ENCODE results near the gene MTG1. TPM values are rescaled to one million over a fixed set of nuclear protein-coding genes. Genes with fewer than 3 reads are reported as not detected.

The MTG1 gene
- total RNA-seq, 4 donors from 2014 or later: 14.8 to 29.7 (median 23.1) TPM

DNA sequence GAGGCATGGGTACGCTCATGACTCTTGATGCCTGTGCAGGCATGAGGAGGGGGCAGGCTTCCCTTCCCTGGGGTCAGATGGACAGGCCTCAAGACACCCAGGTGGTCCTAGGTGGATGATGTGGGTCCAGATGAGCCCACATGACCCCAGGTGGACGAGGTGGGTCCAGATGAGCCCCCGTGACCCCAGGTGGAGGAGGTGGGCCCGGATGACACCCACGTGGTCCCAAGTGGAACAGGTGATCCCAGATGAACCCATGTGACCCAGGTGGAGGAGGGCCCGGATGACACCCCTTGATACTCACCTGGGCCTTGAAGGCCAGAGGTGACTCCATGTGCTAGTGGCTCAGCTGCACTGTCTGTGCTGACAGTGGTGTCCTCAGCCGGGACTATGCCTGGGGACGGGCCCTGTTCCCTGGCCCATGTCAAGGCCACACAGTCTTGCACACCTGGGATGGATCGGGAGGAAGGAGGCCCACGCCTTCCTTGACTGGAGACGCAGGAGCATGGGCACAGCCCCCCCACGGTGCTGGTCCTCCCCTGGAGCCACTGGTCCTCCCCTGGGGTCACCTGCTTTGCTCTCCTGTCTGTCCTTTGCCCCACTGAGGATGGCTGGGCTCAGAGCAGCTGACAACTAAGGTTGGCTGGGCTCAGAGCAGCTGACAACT is 43.5 kb upstream of the MTG1 start:
- TF ChIP-seq, protein P1, sequence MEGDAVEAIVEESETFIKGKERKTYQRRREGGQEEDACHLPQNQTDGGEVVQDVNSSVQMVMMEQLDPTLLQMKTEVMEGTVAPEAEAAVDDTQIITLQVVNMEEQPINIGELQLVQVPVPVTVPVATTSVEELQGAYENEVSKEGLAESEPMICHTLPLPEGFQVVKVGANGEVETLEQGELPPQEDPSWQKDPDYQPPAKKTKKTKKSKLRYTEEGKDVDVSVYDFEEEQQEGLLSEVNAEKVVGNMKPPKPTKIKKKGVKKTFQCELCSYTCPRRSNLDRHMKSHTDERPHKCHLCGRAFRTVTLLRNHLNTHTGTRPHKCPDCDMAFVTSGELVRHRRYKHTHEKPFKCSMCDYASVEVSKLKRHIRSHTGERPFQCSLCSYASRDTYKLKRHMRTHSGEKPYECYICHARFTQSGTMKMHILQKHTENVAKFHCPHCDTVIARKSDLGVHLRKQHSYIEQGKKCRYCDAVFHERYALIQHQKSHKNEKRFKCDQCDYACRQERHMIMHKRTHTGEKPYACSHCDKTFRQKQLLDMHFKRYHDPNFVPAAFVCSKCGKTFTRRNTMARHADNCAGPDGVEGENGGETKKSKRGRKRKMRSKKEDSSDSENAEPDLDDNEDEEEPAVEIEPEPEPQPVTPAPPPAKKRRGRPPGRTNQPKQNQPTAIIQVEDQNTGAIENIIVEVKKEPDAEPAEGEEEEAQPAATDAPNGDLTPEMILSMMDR (IDR thresholded peaks at IDR 0.05; ENCODE audit: low read depth): no peak

DNA sequence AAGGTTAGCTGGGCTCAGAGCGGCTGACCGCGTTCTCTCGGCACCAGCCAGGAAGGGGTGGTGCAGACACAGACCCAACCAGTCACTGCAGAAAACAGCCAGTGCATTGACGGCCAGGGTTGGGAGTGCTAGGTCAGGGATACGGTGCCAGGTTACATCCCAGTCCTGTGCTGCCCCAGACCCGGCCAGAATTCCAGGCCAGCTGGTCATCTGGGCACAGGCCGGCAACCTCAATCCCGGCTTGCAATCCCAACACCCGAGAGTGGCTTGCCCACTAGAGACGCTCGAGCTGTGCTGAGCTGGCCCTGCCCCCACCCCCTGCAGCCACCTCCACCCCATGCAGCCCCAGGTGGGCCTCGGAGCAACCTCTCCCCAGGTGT is 43.0 kb upstream of the MTG1 start:
- TF ChIP-seq, protein P1 (IDR thresholded peaks at IDR 0.05; ENCODE audit: low read depth): no peak

DNA sequence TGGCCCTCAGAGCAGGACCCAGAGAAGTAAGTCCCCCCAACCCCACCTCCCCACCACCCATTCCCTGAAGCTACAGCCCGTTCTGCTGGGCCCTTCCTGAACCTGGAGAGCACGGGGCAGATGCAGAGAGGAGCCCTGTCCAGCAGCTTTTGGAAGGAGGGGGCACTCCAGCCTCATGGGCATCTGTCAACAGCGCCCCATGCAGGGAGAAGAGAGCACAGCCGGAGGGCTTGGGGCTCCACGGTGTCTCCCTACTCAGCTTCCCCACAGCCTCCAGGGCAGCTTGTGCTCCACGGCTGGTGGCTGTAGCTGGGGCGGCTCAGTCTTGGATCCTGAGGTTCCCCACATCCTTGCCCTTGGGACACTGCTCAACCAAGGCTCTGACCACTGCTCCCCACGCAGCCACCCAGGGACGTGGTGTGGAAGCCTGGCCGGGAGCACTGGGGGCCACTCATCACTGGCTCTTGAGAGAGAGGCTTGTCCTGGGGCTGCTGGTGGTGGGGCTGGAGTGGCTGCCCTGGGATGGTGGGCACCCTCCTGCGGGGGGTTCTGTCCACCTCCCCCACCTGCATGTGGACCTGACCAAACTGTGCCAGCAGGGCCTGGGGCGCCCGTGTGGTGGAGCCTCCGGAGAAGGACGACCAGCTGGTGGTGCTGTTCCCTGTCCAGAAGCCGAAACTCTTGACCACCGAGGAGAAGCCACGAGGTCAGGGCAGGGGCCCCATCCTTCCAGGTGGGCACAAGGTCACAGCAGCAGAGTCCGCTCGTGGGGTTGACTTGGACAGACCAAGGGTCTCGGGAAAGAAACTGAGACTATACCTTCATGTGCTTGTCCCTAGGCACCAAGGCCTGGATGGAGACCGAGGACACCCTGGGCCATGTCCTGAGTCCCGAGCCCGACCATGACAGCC is 42.3 kb upstream of the MTG1 start:
- TF ChIP-seq, protein P1 (IDR thresholded peaks at IDR 0.05; ENCODE audit: low read depth): no peak

DNA sequence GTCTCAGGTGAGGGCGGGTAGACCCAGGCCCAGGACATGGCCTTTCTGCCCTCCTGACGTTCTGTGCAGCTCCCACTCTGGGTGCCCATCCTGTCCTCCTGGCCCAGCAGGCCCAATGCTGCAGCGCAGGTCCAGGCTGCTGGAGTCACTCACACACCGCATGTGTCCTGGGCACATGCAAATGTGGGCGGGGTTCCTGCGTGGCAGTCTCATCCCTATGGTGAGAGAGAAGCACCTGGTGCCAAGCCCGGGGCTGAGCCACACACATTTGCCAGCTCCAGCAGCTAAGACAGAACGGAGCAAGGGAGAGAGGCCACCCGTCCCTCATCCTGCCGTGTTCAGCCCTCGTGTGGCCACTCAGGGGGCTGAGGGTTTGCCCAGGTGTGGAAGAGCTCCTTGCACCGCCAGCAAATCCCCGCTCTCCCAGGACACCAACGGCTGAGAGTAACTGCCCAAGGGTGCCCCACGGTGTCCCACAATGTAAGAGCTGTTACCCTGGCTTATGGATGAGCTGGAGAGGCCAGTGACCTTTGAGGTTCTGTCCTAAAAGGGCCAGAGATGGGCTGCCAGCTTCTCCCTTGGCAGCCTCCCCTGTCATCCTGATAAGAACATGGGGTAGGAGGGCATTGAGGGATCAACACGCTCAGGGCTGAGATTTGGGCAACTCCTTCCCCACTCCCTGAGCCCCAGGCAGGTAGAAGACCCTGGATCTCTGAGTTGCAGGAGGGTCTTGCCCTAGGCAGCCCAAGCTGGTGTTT is 40.6 kb upstream of the MTG1 start:
- TF ChIP-seq, protein P1 (IDR thresholded peaks at IDR 0.05; ENCODE audit: low read depth): no peak

DNA sequence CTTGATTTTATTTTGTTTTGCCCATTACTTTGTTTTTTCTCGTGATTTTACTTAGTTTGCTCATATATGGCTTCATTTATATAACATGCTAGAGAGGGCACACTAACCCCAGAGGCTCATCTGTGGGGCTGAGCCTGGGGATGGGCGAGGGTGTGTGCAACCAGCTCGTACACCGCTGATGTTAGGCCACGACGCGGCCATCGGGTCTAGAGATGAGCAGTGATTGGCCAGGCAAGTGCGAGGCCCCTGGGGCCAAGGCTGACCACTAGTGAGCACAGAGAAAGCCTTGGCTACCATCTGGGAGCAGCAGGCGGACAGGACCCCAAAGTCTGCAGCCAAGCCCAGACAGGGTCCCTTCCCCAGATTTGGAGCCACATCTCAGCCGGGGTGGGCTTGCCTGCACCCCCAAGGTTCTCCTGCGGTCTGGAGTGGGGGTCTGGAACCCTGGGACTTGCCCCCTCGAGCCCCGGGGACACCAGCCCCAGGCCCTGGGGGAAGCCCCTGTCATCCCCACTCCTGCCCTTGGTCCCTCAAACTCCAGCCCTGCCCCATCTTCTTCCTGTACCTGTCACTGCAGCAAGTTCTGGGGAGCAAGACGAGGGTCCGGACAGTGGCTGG is 39.9 kb upstream of the MTG1 start:
- TF ChIP-seq, protein P1 (IDR thresholded peaks at IDR 0.05; ENCODE audit: low read depth): no peak

DNA sequence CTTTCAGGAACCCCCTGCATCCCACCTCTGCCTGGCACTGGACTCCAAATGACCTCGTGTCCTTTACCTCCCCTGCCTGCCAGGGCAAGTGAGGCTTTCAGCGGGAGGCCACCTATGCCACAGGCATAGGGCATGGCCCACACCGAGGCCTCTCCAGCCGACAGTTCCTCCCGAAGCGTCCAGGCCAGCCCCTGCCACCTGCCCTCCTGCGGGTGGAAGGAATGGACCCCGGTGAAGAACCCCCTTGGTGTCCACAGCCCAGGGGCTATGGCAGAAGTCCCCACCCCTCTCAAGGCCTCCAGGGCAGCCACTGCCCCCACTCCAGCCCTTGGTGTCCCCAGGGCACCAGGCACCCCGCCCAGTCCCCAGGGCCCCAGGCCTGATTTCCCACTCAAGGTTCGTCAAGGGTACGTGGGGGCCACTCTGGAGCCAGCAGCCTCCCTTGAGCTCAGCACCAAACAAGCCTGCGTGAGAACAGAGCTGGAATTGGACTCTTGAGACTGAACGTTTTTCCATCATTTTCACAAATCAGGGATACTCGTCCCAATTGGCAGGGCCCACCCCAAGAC is 39.2 kb upstream of the MTG1 start:
- TF ChIP-seq, protein P1 (IDR thresholded peaks at IDR 0.05; ENCODE audit: low read depth): no peak
